NCI-H146 treated with DMSO at 0.1 percent for 48 hours (cell line): ENCODE data around the gene EVX2.

Experiments used
- DNase-seq: peaks from one replicate; lab custom pipeline; 2025; ENCODE audit not compliant: unreplicated experiment; lab: John Stamatoyannopoulos, UW

Gene EVX2

GRCh38 chr2:176067589-176068418 is 16.0 kb downstream of the EVX2 start:
- no peak for DNase-seq

- no peak for DNase-seq
Measured at GRCh38 chr2:176066645-176067588, 16.8 kb downstream of the EVX2 start.

GRCh38 chr2:176063958-176064357 is 19.8 kb downstream of the EVX2 start:
- DNase-seq: peak; percentile 30

GRCh38 chr2:176056406-176056805 is 27.4 kb downstream of the EVX2 start:
- peak; percentile 46 for DNase-seq

- DNase-seq: no peak
Measured at GRCh38 chr2:176039375-176039774, 44.4 kb downstream of the EVX2 start.

- DNase-seq: no peak
Measured at GRCh38 chr2:176038694-176039093, 45.1 kb downstream of the EVX2 start.

- DNase-seq: no peak
Measured at GRCh38 chr2:176035013-176035691, 48.6 kb downstream of the EVX2 start.

GRCh38 chr2:176027806-176028205 is 56.0 kb downstream of the EVX2 start:
- DNase-seq: no peak
